CD4-positive, alpha-beta memory T cell (primary cell): ENCODE data around the gene ACP4. TPM values are rescaled to one million over a fixed set of nuclear protein-coding genes. Genes with fewer than 3 reads are reported as not detected.
A peak's percentile ranks its signal among the peaks of the same experiment; 100 is the strongest.
"Not testable (repeated sequence)": the region's sequence is repeated elsewhere in the genome, so short reads cannot be mapped to it uniquely, and the experiment has no call there.

Experiments used
- CTCF ChIA-PET: fragments of 350-600 bp; sonication (Branson Sonifier 250); formaldehyde crosslinking; loops from one replicate; lab custom pipeline; 2021; ENCODE audit warnings: inconsistent platforms; ENCODE audit not compliant: partially characterized antibody; lab: Charles Lee
- POLR2A ChIA-PET: fragments of 350-600 bp; sonication (Branson Sonifier 250); formaldehyde crosslinking; loops from one replicate; lab custom pipeline; 2021; ENCODE audit not compliant: partially characterized antibody; lab: Charles Lee
- DNase-seq, 5 donors: peaks; one replicate each; pipeline versions ENCODE4 v3.0.0 to v3.0.0-alpha.2; 2020 to 2022; ENCODE audit warnings: mixed read lengths in 1 of 5
- H3K27ac ChIP-seq: one replicate; pipeline ENCODE4 v1.7.0; 2013; ENCODE audit warnings: low read depth, low read length
- H3K27me3 ChIP-seq: 2 replicates; pipeline ENCODE4 v1.7.0; 2013; ENCODE audit warnings: mild to moderate bottlenecking, low read length, moderate library complexity; ENCODE audit not compliant: insufficient read depth
- H3K36me3 ChIP-seq: 2 replicates; pipeline ENCODE4 v1.7.0; 2013; ENCODE audit warnings: mild to moderate bottlenecking, low read length, moderate library complexity; ENCODE audit not compliant: insufficient read depth
- H3K4me1 ChIP-seq: 2 replicates; pipeline ENCODE4 v1.7.0; 2013; ENCODE audit warnings: mild to moderate bottlenecking, low read length, moderate library complexity; ENCODE audit not compliant: insufficient read depth
- H3K4me3 ChIP-seq, 2 donors: one replicate each; pipeline ENCODE4 v1.7.0; 2013; ENCODE audit warnings: low read length in 2 of 2, mild to moderate bottlenecking in 1 of 2
- H3K9me3 ChIP-seq, 2 donors: one replicate each; pipeline ENCODE4 v1.7.0; 2013; ENCODE audit warnings: low read length in 2 of 2, control low read depth in 1 of 2; ENCODE audit not compliant: control insufficient read depth in 1 of 2
- H3K27ac Mint-ChIP-seq, 7 donors: one replicate each; pipeline ENCODE4 v1.8.0; 2020 to 2021; ENCODE audit warnings: mixed read lengths in 7 of 7, mild to moderate bottlenecking in 6 of 7, inconsistent platforms in 3 of 7, moderate library complexity in 3 of 7
- H3K27me3 Mint-ChIP-seq, 2 donors: one replicate each; pipeline ENCODE4 v1.8.0; 2020 to 2021; ENCODE audit warnings: mixed read lengths in 2 of 2
- H3K36me3 Mint-ChIP-seq, 2 donors: one replicate each; pipeline ENCODE4 v1.8.0; 2020 to 2021; ENCODE audit warnings: mixed read lengths in 2 of 2, inconsistent platforms in 1 of 2, mild to moderate bottlenecking in 1 of 2
- H3K4me1 Mint-ChIP-seq, 4 donors: one replicate each; pipeline ENCODE4 v1.8.0; 2020 to 2021; ENCODE audit warnings: mixed read lengths in 4 of 4, mild to moderate bottlenecking in 1 of 4
- H3K4me3 Mint-ChIP-seq, 8 donors: one replicate each; pipeline ENCODE4 v1.8.0; 2020 to 2021; ENCODE audit warnings: mixed read lengths in 8 of 8, mild to moderate bottlenecking in 7 of 8, moderate library complexity in 6 of 8, inconsistent platforms in 3 of 8
- H3K9me3 Mint-ChIP-seq, 8 donors: one replicate each; pipeline ENCODE4 v1.8.0; 2020 to 2021; ENCODE audit warnings: mixed read lengths in 8 of 8, mild to moderate bottlenecking in 5 of 8, inconsistent platforms in 3 of 8, moderate library complexity in 1 of 8
- intact Hi-C: fragments of 100-400 bp; cut with micrococcal nuclease; formaldehyde crosslinking; loops from one replicate; pipeline ENCODE4 v1.15.1; 2023
- polyA plus RNA-seq, 2 donors: library from polyadenylated mRNA; unstranded; fragments of 300-500 nt; fragmentation: Illumina TruSeq; gene quantifications; one replicate each; pipeline ENCODE4 v1.2.3, GENCODE V29; 2021
- total RNA-seq, 2 experiments: library from RNA; stranded (reverse); gene quantifications; one replicate each; pipeline ENCODE4 v1.2.3, GENCODE V29; 2021

The ACP4 gene
- total and polyA plus RNA-seq, 4 experiments from 2014 or later, result not detected

DNA sequence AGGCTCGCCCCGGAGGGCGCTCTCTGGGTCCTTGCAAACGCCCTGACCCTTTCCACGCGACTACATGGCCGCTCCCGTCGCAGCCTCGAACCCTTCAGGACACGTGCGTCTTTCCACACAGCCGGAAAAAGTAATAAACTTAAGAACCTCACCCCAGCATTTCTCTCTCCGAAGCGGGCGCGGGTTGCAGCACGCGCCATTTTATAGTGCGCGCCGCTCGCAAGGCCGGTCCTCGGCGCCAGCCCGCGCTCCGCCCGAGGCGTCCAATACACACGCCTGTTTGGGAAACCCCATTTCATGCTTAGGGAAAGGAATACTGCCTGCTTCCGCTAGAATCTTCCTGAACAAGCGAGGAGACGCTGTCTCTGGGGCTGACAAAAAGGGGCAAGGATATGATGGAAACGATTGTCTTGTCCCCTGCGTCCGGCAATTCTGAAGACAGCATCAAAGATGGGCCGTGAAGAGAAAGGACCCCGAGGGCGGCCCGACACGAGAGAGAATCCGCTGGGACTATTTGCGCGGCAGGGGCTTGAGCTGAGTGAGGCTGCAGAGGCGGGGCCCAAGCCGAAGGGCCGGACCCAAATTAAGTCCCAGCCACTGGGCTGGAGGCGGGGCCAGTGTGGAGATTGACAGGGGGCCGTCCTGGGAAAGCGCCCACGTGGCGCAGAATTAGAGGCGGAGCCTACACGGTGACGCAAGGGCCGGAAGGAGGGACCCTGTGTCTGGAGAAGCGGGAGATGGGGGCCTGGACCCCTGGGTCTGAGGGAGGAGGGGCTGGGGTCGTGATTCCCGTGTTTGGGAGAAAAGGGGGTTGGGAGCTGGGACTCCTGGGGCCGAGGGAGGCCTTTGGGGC is 14.4 kb downstream of the ACP4 start:
- Histone ChIP-seq H3K9me3 (no peaks in the 10 kb centered on the region), H3K4me1 (peaks cover 27% of the 10 kb centered on the region), H3K4me3 (peak overlapping the region; percentile 66 to 70), H3K27me3 (no peaks in the 10 kb centered on the region), H3K27ac (peak overlapping the region; percentile 93), H3K36me3 (peaks cover 4% of the 10 kb centered on the region)
- peaks cover 0 to 4% (median 0%) of the 10 kb centered on the region in 8 donors for H3K9me3 Mint-ChIP-seq
- peaks cover 24 to 50% (median 40%) of the 10 kb centered on the region in 4 donors for H3K4me1 Mint-ChIP-seq
- CTCF ChIA-PET, result no interaction called here
- POLR2A ChIA-PET, result interaction anchor here (0.7 to 2.8 kb wide), 8 partner anchors 8 to 900 kb away, joined by 3 to 14 read pairs (median 6); partner anchors contain the start of genes JOSD2 and NR1H2
- peak overlapping the region; percentile 95 to 100 (median 100) for H3K4me3 Mint-ChIP-seq
- peak overlapping the region; percentile 99 to 100 (median 100) for H3K27ac Mint-ChIP-seq
- intact Hi-C loops, result loop anchor here (1.0 to 10.0 kb wide), 6 partner anchors 293 to 876 kb away; partner anchors contain the start of genes ATF5, CTU1, JOSD2 and NR1H2
- H3K36me3 Mint-ChIP-seq, result peaks cover 10 to 32% of the 10 kb centered on the region in 2 donors
- DNase-seq, result peak; percentile 98 to 99 (median 98)
- no peaks in the 10 kb centered on the region for H3K27me3 Mint-ChIP-seq

GRCh38 chr19:50808856-50809255 is 18.6 kb downstream of the ACP4 start:
- peaks cover 8% of the 10 kb centered on the region for H3K4me1 ChIP-seq
- no peaks in the 10 kb centered on the region for H3K9me3 ChIP-seq
- no peaks in the 10 kb centered on the region for H3K36me3 ChIP-seq
- intact Hi-C loops, result loop anchor here (10.0 kb wide), 1 partner anchor 784 kb away; the partner anchor contains the start of genes VRK3 and ZNF473
- Mint-ChIP-seq H3K4me3 (no peak overlapping the region), H3K36me3 (peaks cover 0 to 7% of the 10 kb centered on the region in 2 donors), H3K4me1 (peaks cover 6 to 26% (median 17%) of the 10 kb centered on the region in 4 donors), H3K9me3 (peaks cover 0 to 4% (median 0%) of the 10 kb centered on the region in 8 donors), H3K27ac (no peak overlapping the region), H3K27me3 (peaks cover 2 to 8% of the 10 kb centered on the region in 2 donors)
- H3K4me3 ChIP-seq, result no peak overlapping the region
- H3K27ac ChIP-seq, result no peak overlapping the region
- ChIA-PET CTCF (no interaction called here), POLR2A (interaction anchor here (0.7 kb wide), 1 partner anchor 324 kb away, joined by 3 read pairs; no protein-coding TSS in a partner anchor)
- H3K27me3 ChIP-seq, result no peaks in the 10 kb centered on the region
- no peak for DNase-seq

- H3K4me3 ChIP-seq, CTCF ChIA-PET, H3K9me3 ChIP-seq, H3K9me3 Mint-ChIP-seq, H3K4me1 Mint-ChIP-seq, H3K4me3 Mint-ChIP-seq, H3K27ac Mint-ChIP-seq, DNase-seq, POLR2A ChIA-PET, intact Hi-C loops, H3K36me3 ChIP-seq, H3K27me3 ChIP-seq, H3K4me1 ChIP-seq, H3K27ac ChIP-seq, H3K36me3 Mint-ChIP-seq: not testable (repeated sequence)
- peaks cover 5 to 24% of the 10 kb centered on the region in 2 donors for H3K27me3 Mint-ChIP-seq
Measured at GRCh38 chr19:50811622-50812238, 21.5 kb downstream of the ACP4 start.

GRCh38 chr19:50812474-50812873 is 22.3 kb downstream of the ACP4 start:
- Histone ChIP-seq H3K9me3 (no peaks in the 10 kb centered on the region), H3K27me3 (no peaks in the 10 kb centered on the region), H3K27ac (no peak overlapping the region), H3K4me1 (peaks cover 2% of the 10 kb centered on the region), H3K36me3 (no peaks in the 10 kb centered on the region), H3K4me3 (no peak overlapping the region)
- ChIA-PET POLR2A (interaction anchor here (0.9 kb wide), 1 partner anchor 8 kb away, joined by 3 read pairs; no protein-coding TSS in a partner anchor), CTCF (no interaction called here)
- H3K27me3 Mint-ChIP-seq, result peaks cover 6 to 31% of the 10 kb centered on the region in 2 donors
- H3K4me1 Mint-ChIP-seq, result peaks cover 1 to 5% (median 3%) of the 10 kb centered on the region in 4 donors
- no peak overlapping the region for H3K27ac Mint-ChIP-seq
- intact Hi-C loops, result no loop called here
- no peak for DNase-seq
- peaks cover 0 to 3% (median 0%) of the 10 kb centered on the region in 8 donors for H3K9me3 Mint-ChIP-seq
- no peak overlapping the region for H3K4me3 Mint-ChIP-seq
- no peaks in the 10 kb centered on the region for H3K36me3 Mint-ChIP-seq

DNA sequence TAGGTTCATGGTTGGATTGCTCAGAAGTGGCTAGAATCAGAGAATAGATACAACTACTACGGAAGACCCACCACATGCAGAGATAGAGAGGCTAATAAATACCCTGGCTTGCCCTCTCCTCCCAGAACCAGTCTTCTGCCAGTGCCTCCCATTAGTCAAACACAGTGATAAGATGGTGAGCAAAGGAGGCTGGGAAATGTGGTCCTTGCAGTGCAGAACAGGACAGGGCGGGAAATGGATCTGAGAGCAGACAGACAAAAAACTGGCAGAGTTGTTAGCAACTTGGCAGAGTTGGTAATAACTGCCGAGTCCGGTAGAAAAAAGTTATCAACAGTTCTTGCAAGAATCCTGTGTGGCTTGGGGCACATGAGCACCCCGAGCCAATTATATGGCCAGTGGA is 24.7 kb downstream of the ACP4 start:
- Histone ChIP-seq H3K4me1 (peaks cover 14% of the 10 kb centered on the region), H3K4me3 (no peak overlapping the region), H3K9me3 (no peaks in the 10 kb centered on the region), H3K36me3 (no peaks in the 10 kb centered on the region), H3K27me3 (peaks cover 5% of the 10 kb centered on the region), H3K27ac (no peak overlapping the region)
- intact Hi-C loops, result no loop called here
- H3K4me3 Mint-ChIP-seq, result no peak overlapping the region
- peaks cover 19 to 43% of the 10 kb centered on the region in 2 donors for H3K27me3 Mint-ChIP-seq
- no peaks in the 10 kb centered on the region for H3K36me3 Mint-ChIP-seq
- POLR2A ChIA-PET, result no interaction called here
- CTCF ChIA-PET, result no interaction called here
- no peak for DNase-seq
- H3K9me3 Mint-ChIP-seq, result peaks cover 0 to 3% (median 0%) of the 10 kb centered on the region in 8 donors
- H3K4me1 Mint-ChIP-seq, result peaks cover 7 to 17% (median 12%) of the 10 kb centered on the region in 4 donors
- H3K27ac Mint-ChIP-seq, result no peak overlapping the region

DNA sequence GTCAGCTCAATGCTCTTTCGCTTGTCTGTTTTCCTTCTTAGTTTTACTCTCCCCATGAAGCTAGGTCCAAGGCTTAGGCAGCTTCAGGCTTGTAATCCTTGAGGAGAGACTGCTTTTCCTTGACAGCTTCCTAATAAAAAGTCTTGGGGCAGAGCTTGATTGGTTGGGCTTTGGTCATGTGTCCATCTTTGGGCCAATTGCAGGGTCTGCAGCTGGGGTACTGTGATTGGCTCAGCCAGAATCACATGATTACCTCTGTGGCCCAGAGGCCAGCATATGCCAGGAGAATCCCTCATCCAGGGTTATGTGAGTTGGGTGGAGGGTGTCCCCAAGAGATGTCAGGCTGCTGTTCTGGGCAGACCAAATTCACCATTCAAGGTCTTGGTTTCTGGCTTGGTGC is 25.2 kb downstream of the ACP4 start:
- no peaks in the 10 kb centered on the region for H3K9me3 ChIP-seq
- POLR2A ChIA-PET, result no interaction called here
- no peak overlapping the region for H3K27ac ChIP-seq
- Mint-ChIP-seq H3K27me3 (peaks cover 24 to 47% of the 10 kb centered on the region in 2 donors), H3K27ac (no peak overlapping the region), H3K4me1 (peaks cover 11 to 23% (median 16%) of the 10 kb centered on the region in 4 donors), H3K9me3 (peaks cover 0 to 2% (median 0%) of the 10 kb centered on the region in 8 donors), H3K36me3 (no peaks in the 10 kb centered on the region), H3K4me3 (no peak overlapping the region)
- no peak for DNase-seq
- intact Hi-C loops, result no loop called here
- CTCF ChIA-PET, result no interaction called here
- peaks cover 11% of the 10 kb centered on the region for H3K27me3 ChIP-seq
- no peak overlapping the region for H3K4me3 ChIP-seq
- peaks cover 19% of the 10 kb centered on the region for H3K4me1 ChIP-seq
- H3K36me3 ChIP-seq, result no peaks in the 10 kb centered on the region
